DOHH2 (cell line): Measurements from ENCODE around the gene CDX1.

ENCODE experiments used
- H3F3A ChIP-seq: fragments of 200-600 bp; sonication (generic), shearing (Covaris generic); 2 replicates; pipeline ENCODE4 v1.6.0; 2016; ENCODE audit warnings: antibody characterized with exemption, mild to moderate bottlenecking; ENCODE audit not compliant: control insufficient read depth, insufficient read depth
- H3K27ac ChIP-seq: fragments of 200-600 bp; sonication (generic); 2 replicates; pipeline ENCODE4 v1.5.1; 2014; ENCODE audit warnings: low read depth, mild to moderate bottlenecking, low read length, moderate library complexity
- H3K27me3 ChIP-seq: fragments of 200-600 bp; sonication (generic); 2 replicates; pipeline ENCODE4 v1.6.1; 2014; ENCODE audit warnings: mild to moderate bottlenecking, low read length, mixed read lengths; ENCODE audit not compliant: control insufficient read depth
- H3K36me3 ChIP-seq: fragments of 200-600 bp; sonication (generic); 2 replicates; pipeline ENCODE4 v1.6.1; 2014; ENCODE audit warnings: mild to moderate bottlenecking, low read length, moderate library complexity, mixed read lengths; ENCODE audit not compliant: control insufficient read depth
- H3K4me1 ChIP-seq: fragments of 200-600 bp; sonication (generic); 2 replicates; pipeline ENCODE4 v1.6.1; 2014; ENCODE audit warnings: mild to moderate bottlenecking, low read length, mixed read lengths; ENCODE audit not compliant: control insufficient read depth
- H3K4me2 ChIP-seq: fragments of 200-600 bp; sonication (generic); 2 replicates; pipeline ENCODE4 v1.6.0; 2014; ENCODE audit warnings: mild to moderate bottlenecking, low read length, moderate library complexity
- H3K4me3 ChIP-seq: fragments of 200-600 bp; sonication (generic); 2 replicates; pipeline ENCODE4 v1.5.1; 2014; ENCODE audit warnings: mild to moderate bottlenecking, low read length, mixed read lengths
- H3K79me2 ChIP-seq: fragments of 200-600 bp; sonication (generic); 2 replicates; pipeline ENCODE4 v1.6.1; 2014; ENCODE audit warnings: mild to moderate bottlenecking, low read length, mixed read lengths; ENCODE audit not compliant: control insufficient read depth
- H3K9me2 ChIP-seq: fragments of 200-600 bp; sonication (generic); replicated peaks from 2 replicates; pipeline ENCODE4 v1.6.1; 2014; ENCODE audit warnings: mild to moderate bottlenecking, low read length, mixed read lengths; ENCODE audit not compliant: control insufficient read depth
- H3K9me3 ChIP-seq: fragments of 200-600 bp; sonication (generic); 2 replicates; pipeline ENCODE4 v1.6.1; 2014; ENCODE audit warnings: antibody characterized with exemption, low read length, mixed read lengths; ENCODE audit not compliant: control insufficient read depth, insufficient read depth
- H4K20me1 ChIP-seq: fragments of 200-600 bp; sonication (generic); 2 replicates; pipeline ENCODE4 v1.6.0; 2014; ENCODE audit warnings: low read depth, mild to moderate bottlenecking, antibody characterized with exemption, low read length, moderate library complexity; ENCODE audit not compliant: control insufficient read depth, insufficient read depth
- CTCF ChIP-seq: fragments of 200-600 bp; sonication (generic); IDR thresholded peaks from one replicate; pipeline ENCODE4 v1.5.1; 2014; ENCODE audit warnings: antibody characterized with exemption, mild to moderate bottlenecking, low read depth, low read length; ENCODE audit not compliant: poor library complexity, severe bottlenecking
- EZH2phosphoT487 ChIP-seq: fragments of 200-600 bp; sonication (generic); IDR thresholded peaks from 2 replicates; pipeline ENCODE4 v1.6.1; 2017; ENCODE audit warnings: borderline replicate concordance, mild to moderate bottlenecking, antibody characterized with exemption, low read length, moderate library complexity, mixed read lengths

The CDX1 gene

GRCh38 chr5:150195736-150196485, 29.3 kb downstream of the CDX1 start:
- no peak overlapping the region for H3K4me3 ChIP-seq
- H3K9me3 ChIP-seq, result no peaks in the 10 kb centered on the region
- H3K4me1 ChIP-seq, result no peaks in the 10 kb centered on the region
- TF ChIP-seq CTCF (no peak), EZH2phosphoT487 (no peak)
- H3K9me2 ChIP-seq, result no peaks in the 10 kb centered on the region
- H3F3A ChIP-seq, result no peaks in the 10 kb centered on the region
- H3K36me3 ChIP-seq, result no peaks in the 10 kb centered on the region
- peaks cover 8% of the 10 kb centered on the region for H3K27me3 ChIP-seq
- no peaks in the 10 kb centered on the region for H3K79me2 ChIP-seq
- H4K20me1 ChIP-seq, result no peaks in the 10 kb centered on the region
- H3K27ac ChIP-seq, result no peak overlapping the region
- no peak overlapping the region for H3K4me2 ChIP-seq

GRCh38 chr5:150196514-150196913, 29.9 kb downstream of the CDX1 start:
- H3K27ac ChIP-seq, result no peak overlapping the region
- no peaks in the 10 kb centered on the region for H3K36me3 ChIP-seq
- H3K9me2 ChIP-seq, result no peaks in the 10 kb centered on the region
- H3K9me3 ChIP-seq, result no peaks in the 10 kb centered on the region
- H3K4me3 ChIP-seq, result no peak overlapping the region
- H3K4me2 ChIP-seq, result no peak overlapping the region
- H3K27me3 ChIP-seq, result peaks cover 5% of the 10 kb centered on the region; the same call in 1 of the 2 replicates
- H3K4me1 ChIP-seq, result no peaks in the 10 kb centered on the region
- H3K79me2 ChIP-seq, result no peaks in the 10 kb centered on the region
- H4K20me1 ChIP-seq, result no peaks in the 10 kb centered on the region
- H3F3A ChIP-seq, result no peaks in the 10 kb centered on the region
- TF ChIP-seq CTCF (no peak), EZH2phosphoT487 (no peak)

- Histone ChIP-seq H3K27ac (no peak overlapping the region), H3K9me2 (no peaks in the 10 kb centered on the region), H3K36me3 (no peaks in the 10 kb centered on the region), H4K20me1 (no peaks in the 10 kb centered on the region), H3K79me2 (no peaks in the 10 kb centered on the region), H3K4me1 (no peaks in the 10 kb centered on the region), H3K9me3 (no peaks in the 10 kb centered on the region), H3K4me2 (no peak overlapping the region), H3F3A (no peaks in the 10 kb centered on the region), H3K27me3 (peaks cover 5% of the 10 kb centered on the region; the same call in 1 of the 2 replicates), H3K4me3 (no peak overlapping the region)
- TF ChIP-seq CTCF (no peak), EZH2phosphoT487 (no peak)
Measured at GRCh38 chr5:150196986-150197385, 30.4 kb downstream of the CDX1 start.
